ENCODE measurements around the gene TMEM132E. TPM values are rescaled to one million over a fixed set of nuclear protein-coding genes. Genes with fewer than 3 reads are reported as not detected.

The TMEM132E gene
- total RNA-seq, 3 donors from 2014 or later (not counting 1 experiment from before 2014, with no cell fraction given) = 0.05 to 0.08 TPM; not detected in 1

DNA sequence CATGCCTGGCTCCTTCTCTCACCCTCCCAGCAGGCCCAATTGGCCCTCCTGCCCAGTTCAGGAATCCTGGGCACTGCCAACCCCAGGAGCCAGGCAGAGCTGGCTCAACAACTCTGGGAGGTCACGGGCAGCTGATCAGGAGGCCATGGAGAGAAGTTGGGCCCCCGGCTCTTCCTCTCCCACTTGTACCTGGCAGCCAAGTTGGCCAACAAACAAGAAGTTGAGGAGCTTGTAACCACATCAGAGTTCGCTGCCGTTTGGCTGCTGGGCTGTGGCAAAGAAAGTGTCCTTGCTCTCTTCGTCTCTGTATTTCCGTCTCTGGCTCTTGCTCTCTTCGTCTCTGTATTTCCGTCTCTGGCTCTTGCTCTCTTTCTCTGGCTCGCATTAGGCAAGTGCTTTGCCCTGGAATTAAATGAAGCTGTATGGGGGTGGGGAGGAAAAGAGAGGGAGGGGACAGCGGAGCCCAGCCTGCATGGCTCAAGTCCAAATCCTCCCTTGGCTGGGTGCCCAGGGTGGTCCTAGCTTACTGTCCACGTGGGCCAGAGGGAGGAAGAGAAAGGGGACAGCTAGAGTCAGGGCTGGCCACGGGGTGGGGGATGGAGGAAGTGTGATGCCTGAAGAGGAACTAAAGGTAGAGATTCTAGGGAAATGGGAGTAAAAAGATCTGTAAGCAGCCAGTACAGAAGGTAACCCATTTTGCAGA lies 7.8 kb upstream of the TMEM132E start:
- no peaks in the 10 kb centered on the region for H3K36me3 ChIP-seq (ENCODE audit: control insufficient read depth, insufficient read depth, low read length)
- no peaks in the 10 kb centered on the region for H3K4me1 Mint-ChIP-seq
- H3K27ac Mint-ChIP-seq = no peak overlapping the region
- WGBS (ENCODE audit: insufficient coverage) = 62% methylated on average over 12 of the region's 12 CpGs
- H3K9me3 ChIP-seq (ENCODE audit: control insufficient read depth, insufficient read depth, low read length) = no peaks in the 10 kb centered on the region
- peaks cover 2% of the 10 kb centered on the region for H3K27me3 ChIP-seq (ENCODE audit: control insufficient read depth, insufficient read depth, low read length)
- H3K4me1 ChIP-seq (ENCODE audit: control insufficient read depth, insufficient read depth, low read length) = no peaks in the 10 kb centered on the region
- peaks cover 33 to 55% of the 10 kb centered on the region in 2 donors for H3K27me3 Mint-ChIP-seq (ENCODE audit: low read depth in 2 of 2)
- DNase-seq (no peak), ATAC-seq (no peak)
- no peaks in the 10 kb centered on the region for H3K9me3 Mint-ChIP-seq
- H3K36me3 Mint-ChIP-seq = no peaks in the 10 kb centered on the region
- H3K4me3 Mint-ChIP-seq = no peak overlapping the region
- H3K4me3 ChIP-seq (ENCODE audit: low read length) = no peak overlapping the region
- intact Hi-C loops (cut with micrococcal nuclease) = no loop called here
- H3K27ac ChIP-seq (ENCODE audit: low read length) = no peak overlapping the region
- TF ChIP-seq, protein P1, sequence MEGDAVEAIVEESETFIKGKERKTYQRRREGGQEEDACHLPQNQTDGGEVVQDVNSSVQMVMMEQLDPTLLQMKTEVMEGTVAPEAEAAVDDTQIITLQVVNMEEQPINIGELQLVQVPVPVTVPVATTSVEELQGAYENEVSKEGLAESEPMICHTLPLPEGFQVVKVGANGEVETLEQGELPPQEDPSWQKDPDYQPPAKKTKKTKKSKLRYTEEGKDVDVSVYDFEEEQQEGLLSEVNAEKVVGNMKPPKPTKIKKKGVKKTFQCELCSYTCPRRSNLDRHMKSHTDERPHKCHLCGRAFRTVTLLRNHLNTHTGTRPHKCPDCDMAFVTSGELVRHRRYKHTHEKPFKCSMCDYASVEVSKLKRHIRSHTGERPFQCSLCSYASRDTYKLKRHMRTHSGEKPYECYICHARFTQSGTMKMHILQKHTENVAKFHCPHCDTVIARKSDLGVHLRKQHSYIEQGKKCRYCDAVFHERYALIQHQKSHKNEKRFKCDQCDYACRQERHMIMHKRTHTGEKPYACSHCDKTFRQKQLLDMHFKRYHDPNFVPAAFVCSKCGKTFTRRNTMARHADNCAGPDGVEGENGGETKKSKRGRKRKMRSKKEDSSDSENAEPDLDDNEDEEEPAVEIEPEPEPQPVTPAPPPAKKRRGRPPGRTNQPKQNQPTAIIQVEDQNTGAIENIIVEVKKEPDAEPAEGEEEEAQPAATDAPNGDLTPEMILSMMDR (IDR thresholded peaks at IDR 0.05) = no peak

DNA sequence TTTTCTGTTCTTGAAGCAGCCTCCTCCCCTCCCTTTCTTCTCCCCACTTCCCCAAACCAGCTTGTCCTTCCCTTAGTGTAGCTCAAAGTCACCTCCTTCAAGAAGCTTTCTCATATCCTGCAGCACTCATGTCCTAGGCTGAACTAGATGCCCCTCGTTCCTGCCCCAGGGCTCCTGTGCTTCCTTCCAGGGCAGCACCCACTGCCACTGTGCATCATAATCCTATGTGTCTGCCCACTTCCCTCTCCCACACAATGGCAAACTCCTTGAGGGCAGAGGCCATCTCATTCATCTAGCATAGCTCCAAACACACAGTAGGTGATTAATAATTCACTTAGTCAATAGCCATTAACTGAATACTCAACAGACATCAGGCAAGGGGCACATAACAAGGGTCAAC lies 6.9 kb upstream of the TMEM132E start:
- intact Hi-C loops (cut with micrococcal nuclease) = no loop called here
- no peaks in the 10 kb centered on the region for H3K36me3 ChIP-seq (ENCODE audit: control insufficient read depth, insufficient read depth, low read length)
- H3K4me1 ChIP-seq (ENCODE audit: control insufficient read depth, insufficient read depth, low read length) = no peaks in the 10 kb centered on the region
- H3K9me3 Mint-ChIP-seq = no peaks in the 10 kb centered on the region
- DNase-seq (no peak), ATAC-seq (no peak)
- no peaks in the 10 kb centered on the region for H3K9me3 ChIP-seq (ENCODE audit: control insufficient read depth, insufficient read depth, low read length)
- peaks cover 42 to 64% of the 10 kb centered on the region in 2 donors for H3K27me3 Mint-ChIP-seq (ENCODE audit: low read depth in 2 of 2)
- H3K4me3 Mint-ChIP-seq = no peak overlapping the region
- no peak overlapping the region for H3K27ac Mint-ChIP-seq
- TF ChIP-seq, protein P1 (IDR thresholded peaks at IDR 0.05) = no peak
- H3K36me3 Mint-ChIP-seq = no peaks in the 10 kb centered on the region
- H3K4me3 ChIP-seq (ENCODE audit: low read length) = no peak overlapping the region
- WGBS (ENCODE audit: insufficient coverage) = 45% methylated on average over 1 of the region's 1 CpG
- peaks cover 5% of the 10 kb centered on the region for H3K27me3 ChIP-seq (ENCODE audit: control insufficient read depth, insufficient read depth, low read length)
- H3K4me1 Mint-ChIP-seq = no peaks in the 10 kb centered on the region
- no peak overlapping the region for H3K27ac ChIP-seq (ENCODE audit: low read length)

DNA sequence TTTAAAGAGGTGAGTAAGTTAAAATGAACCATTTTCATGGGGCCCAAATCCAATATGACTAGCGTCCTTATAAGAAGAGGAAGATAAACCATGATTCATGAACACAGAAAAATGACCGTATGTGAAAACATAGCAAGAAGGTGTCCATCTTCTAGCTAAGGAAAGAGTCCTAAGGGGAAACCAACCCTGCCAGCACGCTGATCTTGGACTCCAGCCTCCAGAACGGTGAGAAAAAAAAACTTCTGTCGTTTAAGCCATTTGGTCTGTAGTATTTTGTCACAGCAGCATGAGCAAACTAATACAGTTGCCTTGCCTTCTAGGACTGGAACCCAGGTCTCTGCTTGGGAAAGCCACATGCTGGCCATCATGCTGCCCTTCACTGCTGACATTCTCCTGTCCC lies 4.2 kb upstream of the TMEM132E start:
- peaks cover 58 to 77% of the 10 kb centered on the region in 2 donors for H3K27me3 Mint-ChIP-seq (ENCODE audit: low read depth in 2 of 2)
- no peaks in the 10 kb centered on the region for H3K9me3 Mint-ChIP-seq
- H3K4me1 Mint-ChIP-seq = peaks cover 0 to 12% of the 10 kb centered on the region in 2 donors
- H3K27ac ChIP-seq (ENCODE audit: low read length) = no peak overlapping the region
- H3K36me3 Mint-ChIP-seq = no peaks in the 10 kb centered on the region
- DNase-seq (no peak), ATAC-seq (no peak)
- H3K4me3 Mint-ChIP-seq = no peak overlapping the region
- 79% methylated on average over 5 of the region's 5 CpGs for WGBS (ENCODE audit: insufficient coverage)
- no peak overlapping the region for H3K4me3 ChIP-seq (ENCODE audit: low read length)
- H3K27me3 ChIP-seq (ENCODE audit: control insufficient read depth, insufficient read depth, low read length) = peaks cover 19% of the 10 kb centered on the region
- H3K9me3 ChIP-seq (ENCODE audit: control insufficient read depth, insufficient read depth, low read length) = no peaks in the 10 kb centered on the region
- intact Hi-C loops (cut with micrococcal nuclease) = no loop called here
- TF ChIP-seq, protein P1 (IDR thresholded peaks at IDR 0.05) = no peak
- peaks cover 11% of the 10 kb centered on the region for H3K4me1 ChIP-seq (ENCODE audit: control insufficient read depth, insufficient read depth, low read length)
- no peaks in the 10 kb centered on the region for H3K36me3 ChIP-seq (ENCODE audit: control insufficient read depth, insufficient read depth, low read length)
- H3K27ac Mint-ChIP-seq = no peak overlapping the region

DNA sequence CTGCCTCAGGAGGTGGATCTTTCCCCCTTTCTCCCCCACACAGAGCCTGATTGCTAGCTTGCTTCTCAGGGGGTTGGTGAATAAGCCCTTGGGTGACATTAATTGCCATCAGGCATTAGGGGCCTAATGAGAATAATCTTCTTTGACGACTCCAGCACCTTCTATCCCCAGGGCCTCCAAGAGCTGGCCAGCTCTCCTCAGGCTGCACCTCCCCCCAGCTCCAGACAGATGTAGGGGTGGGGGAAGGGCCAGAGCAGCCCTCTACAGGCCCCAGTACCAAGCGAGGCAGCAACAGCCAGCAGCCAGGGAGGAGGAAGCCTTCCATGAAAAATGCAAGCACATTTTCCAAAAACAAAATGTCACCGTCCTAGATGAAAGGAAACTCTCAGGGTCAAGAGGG lies 1.4 kb upstream of the TMEM132E start:
- DNase-seq (no peak), ATAC-seq (no peak)
- H3K27me3 Mint-ChIP-seq (ENCODE audit: low read depth in 2 of 2) = peaks cover 59 to 61% of the 10 kb centered on the region in 2 donors
- H3K4me1 Mint-ChIP-seq = peaks cover 0 to 12% of the 10 kb centered on the region in 2 donors
- H3K9me3 Mint-ChIP-seq = no peaks in the 10 kb centered on the region
- Histone ChIP-seq H3K27me3 (ENCODE audit: control insufficient read depth, insufficient read depth, low read length) (peaks cover 35% of the 10 kb centered on the region), H3K9me3 (ENCODE audit: control insufficient read depth, insufficient read depth, low read length) (no peaks in the 10 kb centered on the region), H3K4me1 (ENCODE audit: control insufficient read depth, insufficient read depth, low read length) (peaks cover 24% of the 10 kb centered on the region), H3K36me3 (ENCODE audit: control insufficient read depth, insufficient read depth, low read length) (no peaks in the 10 kb centered on the region), H3K27ac (ENCODE audit: low read length) (no peak overlapping the region), H3K4me3 (ENCODE audit: low read length) (no peak overlapping the region)
- H3K4me3 Mint-ChIP-seq = peak overlapping the region; percentile 52
- intact Hi-C loops (cut with micrococcal nuclease) = no loop called here
- TF ChIP-seq, protein P1 (IDR thresholded peaks at IDR 0.05) = no peak
- no peak overlapping the region for H3K27ac Mint-ChIP-seq
- no peaks in the 10 kb centered on the region for H3K36me3 Mint-ChIP-seq
- WGBS (ENCODE audit: insufficient coverage) = 70% methylated on average over 2 of the region's 3 CpGs
